MCF 10A (cell line): ENCODE results near the gene SNX14. TPM values are rescaled to one million over a fixed set of nuclear protein-coding genes. Genes with fewer than 3 reads are reported as not detected.

Experiments used
- BruUV-seq: library from RNA; stranded (reverse); fragments of 400-500 nt; replicated peaks from 2 replicates; lab custom pipeline; 2021; lab: Mats Ljungman, UMichigan
- CTCF ChIA-PET: fragments of 300-600 bp; sonication (Branson Sonifier 250); formaldehyde crosslinking; extraction: SDS; loops from one replicate; lab custom pipeline; 2021; ENCODE audit warnings: antibody characterized with exemption, inconsistent platforms; lab: Yijun Ruan, JAX
- POLR2A ChIA-PET: fragments of 300-600, 350-650 bp; sonication (Branson Sonifier 250); formaldehyde crosslinking; extraction: SDS; loops from one replicate; lab custom pipeline; 2020; ENCODE audit warnings: antibody characterized with exemption, inconsistent platforms; lab: Yijun Ruan, JAX
- DNase-seq: peaks from one replicate; pipeline ENCODE4 v3.0.0-alpha.2; 2018; ENCODE audit not compliant: unreplicated experiment
- H3K27ac Mint-ChIP-seq: one replicate; pipeline ENCODE4 v1.8.0; 2022; ENCODE audit warnings: mild to moderate bottlenecking, low read depth, mixed read lengths; ENCODE audit not compliant: unreplicated experiment
- H3K27me3 Mint-ChIP-seq: one replicate; pipeline ENCODE4 v1.8.0; 2022; ENCODE audit warnings: mixed read lengths; ENCODE audit not compliant: insufficient read depth, unreplicated experiment
- H3K36me3 Mint-ChIP-seq: one replicate; pipeline ENCODE4 v1.8.0; 2022; ENCODE audit warnings: mild to moderate bottlenecking, moderate library complexity, mixed read lengths; ENCODE audit not compliant: insufficient read depth, unreplicated experiment
- H3K4me1 Mint-ChIP-seq: one replicate; pipeline ENCODE4 v1.8.0; 2022; ENCODE audit warnings: mixed read lengths; ENCODE audit not compliant: insufficient read depth, unreplicated experiment
- H3K4me3 Mint-ChIP-seq: one replicate; pipeline ENCODE4 v1.8.0; 2022; ENCODE audit warnings: mild to moderate bottlenecking, moderate library complexity, mixed read lengths; ENCODE audit not compliant: unreplicated experiment
- H3K9me3 Mint-ChIP-seq: one replicate; pipeline ENCODE4 v1.8.0; 2022; ENCODE audit warnings: mixed read lengths; ENCODE audit not compliant: unreplicated experiment
- intact Hi-C: fragments of 100-400 bp; cut with micrococcal nuclease; formaldehyde crosslinking; loops from 2 replicates; pipeline ENCODE4 v1.14.1; 2022
- total RNA-seq: library from RNA; stranded (reverse); gene quantifications from 2 replicates; pipeline ENCODE4 v1.2.3, GENCODE V29; 2022
- TF ChIP-seq, protein P1 (sequence below): fragments of 200-600 bp; IDR thresholded peaks from one replicate; pipeline ENCODE4 v1.8.0; 2022; ENCODE audit warnings: antibody characterized with exemption, mild to moderate bottlenecking; ENCODE audit not compliant: unreplicated experiment

Gene SNX14
- total RNA-seq, 1 experiment from 2014 or later, result 71.6 TPM

DNA sequence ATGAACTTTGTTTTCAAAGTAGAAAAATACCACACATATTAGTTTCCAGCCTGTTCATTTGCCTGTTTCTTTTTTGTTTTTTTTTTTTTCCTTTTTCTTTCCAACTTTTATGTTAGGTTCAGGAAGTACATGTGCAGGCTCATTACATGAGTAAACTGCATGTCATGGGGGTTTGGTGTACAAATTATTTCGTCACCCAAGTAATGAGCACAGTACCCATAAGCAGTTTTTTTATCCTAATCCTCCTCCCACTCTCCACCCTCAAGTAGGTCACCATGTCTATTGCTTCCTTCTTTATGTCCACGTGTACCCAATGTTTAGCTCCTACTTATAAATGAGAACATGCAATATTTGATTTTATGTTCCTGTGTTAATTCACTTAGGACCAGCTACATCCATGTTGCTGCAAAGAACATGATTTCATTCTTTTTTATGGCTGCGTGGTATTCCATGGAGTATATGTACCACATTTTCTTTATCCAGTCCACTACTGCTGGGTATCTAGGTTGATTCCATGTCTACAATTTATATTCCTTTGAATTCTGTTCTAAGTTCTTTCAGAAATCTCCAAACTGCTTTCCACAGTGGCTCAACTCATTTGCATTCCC, 31.8 kb downstream of the SNX14 start:
- CTCF ChIA-PET, result interaction anchor here (0.6 to 1.2 kb wide), 6 partner anchors 12 to 300 kb away, joined by 3 to 7 read pairs (median 4); no protein-coding TSS in a partner anchor
- POLR2A ChIA-PET, result no interaction called here
- TF ChIP-seq, protein P1, sequence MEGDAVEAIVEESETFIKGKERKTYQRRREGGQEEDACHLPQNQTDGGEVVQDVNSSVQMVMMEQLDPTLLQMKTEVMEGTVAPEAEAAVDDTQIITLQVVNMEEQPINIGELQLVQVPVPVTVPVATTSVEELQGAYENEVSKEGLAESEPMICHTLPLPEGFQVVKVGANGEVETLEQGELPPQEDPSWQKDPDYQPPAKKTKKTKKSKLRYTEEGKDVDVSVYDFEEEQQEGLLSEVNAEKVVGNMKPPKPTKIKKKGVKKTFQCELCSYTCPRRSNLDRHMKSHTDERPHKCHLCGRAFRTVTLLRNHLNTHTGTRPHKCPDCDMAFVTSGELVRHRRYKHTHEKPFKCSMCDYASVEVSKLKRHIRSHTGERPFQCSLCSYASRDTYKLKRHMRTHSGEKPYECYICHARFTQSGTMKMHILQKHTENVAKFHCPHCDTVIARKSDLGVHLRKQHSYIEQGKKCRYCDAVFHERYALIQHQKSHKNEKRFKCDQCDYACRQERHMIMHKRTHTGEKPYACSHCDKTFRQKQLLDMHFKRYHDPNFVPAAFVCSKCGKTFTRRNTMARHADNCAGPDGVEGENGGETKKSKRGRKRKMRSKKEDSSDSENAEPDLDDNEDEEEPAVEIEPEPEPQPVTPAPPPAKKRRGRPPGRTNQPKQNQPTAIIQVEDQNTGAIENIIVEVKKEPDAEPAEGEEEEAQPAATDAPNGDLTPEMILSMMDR, result no peak
- peaks cover 62% of the 10 kb centered on the region for H3K36me3 Mint-ChIP-seq
- intact Hi-C loops, result no loop called here
- no peaks in the 10 kb centered on the region for H3K9me3 Mint-ChIP-seq
- no peak overlapping the region for H3K27ac Mint-ChIP-seq
- H3K27me3 Mint-ChIP-seq, result no peaks in the 10 kb centered on the region
- no peak for DNase-seq
- no TSS peak for BruUV-seq
- no peak overlapping the region for H3K4me3 Mint-ChIP-seq
- H3K4me1 Mint-ChIP-seq, result peaks cover 7% of the 10 kb centered on the region

DNA sequence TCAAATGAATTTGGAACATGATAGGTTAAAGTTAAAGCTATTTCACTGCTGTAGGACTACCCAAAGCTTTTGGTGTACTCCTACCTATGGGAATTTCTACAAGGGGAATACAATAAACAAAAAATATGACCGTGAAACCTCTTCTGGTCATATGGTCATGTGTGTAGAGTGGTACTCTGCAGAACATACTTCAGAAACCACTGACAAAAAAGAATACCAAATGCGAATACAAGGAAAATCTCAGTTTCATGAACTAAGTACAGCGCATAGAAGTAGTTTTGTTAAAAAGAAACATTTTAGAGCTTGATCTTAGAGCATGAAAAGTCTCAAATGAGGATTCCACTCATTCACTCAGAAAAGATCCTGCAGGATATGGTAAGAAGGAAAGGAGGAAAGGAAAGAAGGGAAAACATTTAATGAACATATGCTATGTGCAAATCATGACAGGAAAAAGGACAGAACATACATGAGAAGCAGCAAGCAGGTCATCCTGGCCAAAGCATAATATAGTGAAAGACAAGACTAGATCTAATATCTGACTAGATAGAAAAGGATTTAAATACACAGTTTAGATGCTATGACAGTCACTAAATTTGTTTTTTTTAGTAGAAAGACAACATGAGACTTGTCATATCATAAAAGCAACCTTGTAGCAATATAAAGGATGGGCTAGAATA, 36.5 kb downstream of the SNX14 start:
- H3K4me1 Mint-ChIP-seq, result peaks cover 7% of the 10 kb centered on the region
- intact Hi-C loops, result no loop called here
- BruUV-seq, result no TSS peak
- ChIA-PET CTCF (interaction anchor here (0.6 to 0.9 kb wide), 2 partner anchors 10 to 25 kb away, joined by 3 read pairs; no protein-coding TSS in a partner anchor), POLR2A (interaction anchor here (0.6 kb wide), 1 partner anchor 107 kb away, joined by 3 read pairs; the partner anchor contains the start of gene NT5E)
- H3K27me3 Mint-ChIP-seq, result no peaks in the 10 kb centered on the region
- H3K9me3 Mint-ChIP-seq, result no peaks in the 10 kb centered on the region
- DNase-seq, result no peak
- TF ChIP-seq, protein P1, result no peak
- no peak overlapping the region for H3K4me3 Mint-ChIP-seq
- no peak overlapping the region for H3K27ac Mint-ChIP-seq
- peaks cover 58% of the 10 kb centered on the region for H3K36me3 Mint-ChIP-seq

DNA sequence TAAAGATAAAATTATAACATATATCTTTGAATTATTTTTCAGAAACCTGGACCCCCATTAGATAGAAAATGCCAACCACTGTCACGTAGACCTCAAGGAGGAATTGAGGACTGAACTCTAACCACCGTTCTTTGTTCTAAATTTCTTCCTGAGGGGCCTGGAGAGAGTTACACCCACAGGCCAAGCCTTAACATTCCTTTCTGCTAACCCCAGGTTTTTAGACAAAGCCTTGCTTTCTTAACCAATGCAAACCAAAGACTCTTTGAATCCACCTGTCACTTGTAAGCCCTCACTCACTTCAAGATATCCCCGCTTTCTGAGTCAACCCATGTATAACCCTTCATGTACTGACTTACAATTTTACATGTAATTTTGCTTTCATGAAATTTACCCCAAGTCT, 41.0 kb downstream of the SNX14 start:
- H3K9me3 Mint-ChIP-seq, result no peaks in the 10 kb centered on the region
- POLR2A ChIA-PET, result no interaction called here
- no peak for DNase-seq
- peaks cover 44% of the 10 kb centered on the region for H3K36me3 Mint-ChIP-seq
- H3K4me3 Mint-ChIP-seq, result no peak overlapping the region
- no peaks in the 10 kb centered on the region for H3K4me1 Mint-ChIP-seq
- BruUV-seq, result no TSS peak
- intact Hi-C loops, result no loop called here
- TF ChIP-seq, protein P1, result no peak
- H3K27me3 Mint-ChIP-seq, result no peaks in the 10 kb centered on the region
- no peak overlapping the region for H3K27ac Mint-ChIP-seq
- CTCF ChIA-PET, result interaction anchor here (0.6 kb wide), 1 partner anchor 20 kb away, joined by 5 read pairs; no protein-coding TSS in a partner anchor

DNA sequence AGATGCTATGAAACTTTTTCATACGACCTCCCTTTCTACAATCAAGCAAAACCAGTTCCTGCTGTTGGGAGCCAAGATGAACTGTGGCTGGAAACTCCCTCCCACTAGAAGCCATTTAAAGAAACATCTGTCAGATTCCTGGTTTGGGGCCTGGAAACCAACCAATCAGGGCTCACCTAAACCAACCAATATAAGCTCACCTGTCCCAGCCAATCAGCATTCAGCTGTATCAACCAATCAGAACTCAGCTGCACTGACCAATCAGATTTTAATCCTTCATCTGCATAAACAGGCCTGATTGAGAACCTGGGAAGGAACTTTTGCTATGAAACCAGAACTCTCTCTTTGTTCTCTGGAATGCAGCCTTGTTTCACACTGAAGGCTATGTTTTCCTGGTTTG, 42.4 kb downstream of the SNX14 start:
- ChIA-PET CTCF (interaction anchor here (1.1 to 1.4 kb wide), 2 partner anchors 15 to 29 kb away, joined by 3 read pairs; no protein-coding TSS in a partner anchor), POLR2A (no interaction called here)
- Mint-ChIP-seq H3K9me3 (no peaks in the 10 kb centered on the region), H3K27me3 (no peaks in the 10 kb centered on the region), H3K36me3 (peaks cover 48% of the 10 kb centered on the region), H3K27ac (no peak overlapping the region), H3K4me3 (no peak overlapping the region), H3K4me1 (no peaks in the 10 kb centered on the region)
- intact Hi-C loops, result no loop called here
- TF ChIP-seq, protein P1, result no peak
- no peak for DNase-seq
- BruUV-seq, result no TSS peak
